Astrocyte (in vitro differentiated cells and primary cell): Measurements from ENCODE around the gene MAPK8IP1. TPM values are rescaled to one million over a fixed set of nuclear protein-coding genes. Genes with fewer than 3 reads are reported as not detected.

ENCODE experiments used
- DNase-seq: peaks from one replicate; pipeline ENCODE4 v3.0.0-alpha.2; 2010; ENCODE audit warnings: low read depth
- FAIRE-seq: peaks from 2 replicates; lab custom pipeline; 2011; peaks lifted over from hg19 to GRCh38; lab: Jason Lieb, UNC
- H2AFZ ChIP-seq: 2 replicates; pipeline ENCODE4 v1.6.0; 2012; ENCODE audit warnings: low read depth, low read length, inconsistent platforms
- H3K27ac ChIP-seq: 2 replicates; pipeline ENCODE4 v1.5.1; 2011; ENCODE audit warnings: low read depth, low read length, inconsistent platforms
- H3K27me3 ChIP-seq: 2 replicates; pipeline ENCODE4 v1.6.0; 2011; ENCODE audit warnings: low read length, inconsistent platforms; ENCODE audit not compliant: insufficient read depth
- H3K36me3 ChIP-seq: 2 replicates; pipeline ENCODE4 v1.5.1; 2011; ENCODE audit warnings: low read length, inconsistent platforms; ENCODE audit not compliant: insufficient read depth
- H3K4me1 ChIP-seq: 2 replicates; pipeline ENCODE4 v1.5.1; 2011; ENCODE audit warnings: low read length, inconsistent platforms; ENCODE audit not compliant: insufficient read depth
- H3K4me2 ChIP-seq: 2 replicates; pipeline ENCODE4 v1.6.0; 2012; ENCODE audit warnings: low read length, inconsistent platforms
- H3K4me3 ChIP-seq: 2 replicates; pipeline ENCODE4 v1.5.1; 2011; ENCODE audit warnings: low read depth, mild to moderate bottlenecking, low read length, inconsistent platforms; ENCODE audit not compliant: insufficient read depth
- H3K79me2 ChIP-seq: 2 replicates; pipeline ENCODE4 v1.6.0; 2012; ENCODE audit warnings: mild to moderate bottlenecking, low read length, inconsistent platforms; ENCODE audit not compliant: insufficient read depth
- H3K9ac ChIP-seq: 2 replicates; pipeline ENCODE4 v1.6.0; 2012; ENCODE audit warnings: mild to moderate bottlenecking, low read length, inconsistent platforms
- H3K9me3 ChIP-seq: 2 replicates; pipeline ENCODE4 v1.5.1; 2012; ENCODE audit warnings: low read depth, mild to moderate bottlenecking, low read length, inconsistent platforms; ENCODE audit not compliant: insufficient read depth
- H4K20me1 ChIP-seq: 2 replicates; pipeline ENCODE4 v1.6.0; 2012; ENCODE audit warnings: low read length, inconsistent platforms; ENCODE audit not compliant: insufficient read depth
- H3K27ac Mint-ChIP-seq: one replicate; pipeline ENCODE4 v1.8.0; 2021; ENCODE audit warnings: mild to moderate bottlenecking, mixed read lengths; ENCODE audit not compliant: unreplicated experiment
- H3K27me3 Mint-ChIP-seq: one replicate; pipeline ENCODE4 v1.8.0; 2021; ENCODE audit warnings: low read depth, mixed read lengths; ENCODE audit not compliant: unreplicated experiment
- H3K36me3 Mint-ChIP-seq: one replicate; pipeline ENCODE4 v1.8.0; 2021; ENCODE audit warnings: low read depth, mixed read lengths; ENCODE audit not compliant: unreplicated experiment
- H3K4me1 Mint-ChIP-seq: one replicate; pipeline ENCODE4 v1.8.0; 2021; ENCODE audit warnings: low read depth, mixed read lengths; ENCODE audit not compliant: unreplicated experiment
- H3K4me3 Mint-ChIP-seq: one replicate; pipeline ENCODE4 v1.8.0; 2021; ENCODE audit warnings: mild to moderate bottlenecking, moderate library complexity, mixed read lengths; ENCODE audit not compliant: unreplicated experiment
- H3K9me3 Mint-ChIP-seq: one replicate; pipeline ENCODE4 v1.8.0; 2021; ENCODE audit warnings: mild to moderate bottlenecking, mixed read lengths; ENCODE audit not compliant: unreplicated experiment
- CTCF ChIP-seq: IDR thresholded peaks from 2 replicates; pipeline ENCODE4 v1.5.1; 2011; ENCODE audit warnings: low read depth, mild to moderate bottlenecking, inconsistent platforms, low read length, moderate library complexity; ENCODE audit not compliant: insufficient read depth
- EZH2 ChIP-seq: IDR thresholded peaks from 2 replicates; pipeline ENCODE4 v1.6.1; 2012; ENCODE audit warnings: mild to moderate bottlenecking, low read length, inconsistent platforms; ENCODE audit not compliant: insufficient read depth
- total RNA-seq: library from RNA; stranded (reverse); gene quantifications from 2 replicates; pipeline ENCODE4 v1.2.1, GENCODE V29; 2021

MAPK8IP1 gene
- total RNA-seq, 1 donor from 2014 or later = 14.7 TPM

GRCh38 chr11:45851228-45851627 lies 34.2 kb upstream of the MAPK8IP1 start:
- Histone ChIP-seq H2AFZ (no peak overlapping the region), H4K20me1 (peaks cover 69% of the 10 kb centered on the region), H3K79me2 (peaks cover 71% of the 10 kb centered on the region), H3K4me3 (no peak overlapping the region), H3K9me3 (no peaks in the 10 kb centered on the region), H3K9ac (no peak overlapping the region), H3K27me3 (peaks cover under 1% of the 10 kb centered on the region), H3K4me2 (no peak overlapping the region), H3K4me1 (peaks cover 28% of the 10 kb centered on the region), H3K36me3 (no peaks in the 10 kb centered on the region), H3K27ac (no peak overlapping the region)
- H3K4me3 Mint-ChIP-seq = peak overlapping the region; percentile 73
- H3K27me3 Mint-ChIP-seq = peaks cover under 1% of the 10 kb centered on the region
- H3K36me3 Mint-ChIP-seq = no peaks in the 10 kb centered on the region
- H3K27ac Mint-ChIP-seq = peak overlapping the region; percentile 75
- TF ChIP-seq CTCF (no peak), EZH2 (no peak)
- FAIRE-seq (no peak), DNase-seq (no peak)
- no peaks in the 10 kb centered on the region for H3K9me3 Mint-ChIP-seq
- peaks cover 47% of the 10 kb centered on the region for H3K4me1 Mint-ChIP-seq

GRCh38 chr11:45852018-45852711 lies 33.3 kb upstream of the MAPK8IP1 start:
- no peak overlapping the region for H3K27ac Mint-ChIP-seq
- Histone ChIP-seq H3K27ac (no peak overlapping the region), H3K27me3 (no peaks in the 10 kb centered on the region), H3K4me2 (no peak overlapping the region), H3K9ac (no peak overlapping the region), H3K9me3 (no peaks in the 10 kb centered on the region), H3K36me3 (no peaks in the 10 kb centered on the region), H3K79me2 (peaks cover 71% of the 10 kb centered on the region), H3K4me1 (peaks cover 23% of the 10 kb centered on the region), H4K20me1 (peaks cover 72% of the 10 kb centered on the region), H3K4me3 (no peak overlapping the region), H2AFZ (no peak overlapping the region)
- TF ChIP-seq CTCF (no peak), EZH2 (no peak)
- H3K4me3 Mint-ChIP-seq = no peak overlapping the region
- H3K36me3 Mint-ChIP-seq = no peaks in the 10 kb centered on the region
- H3K4me1 Mint-ChIP-seq = peaks cover 53% of the 10 kb centered on the region
- FAIRE-seq = no peak
- no peak for DNase-seq
- no peaks in the 10 kb centered on the region for H3K9me3 Mint-ChIP-seq
- H3K27me3 Mint-ChIP-seq = no peaks in the 10 kb centered on the region

- Histone ChIP-seq H3K4me2 (no peak overlapping the region), H3K79me2 (peaks cover 70% of the 10 kb centered on the region), H4K20me1 (peaks cover 77% of the 10 kb centered on the region), H3K4me1 (peaks cover 28% of the 10 kb centered on the region), H3K9me3 (no peaks in the 10 kb centered on the region), H2AFZ (no peak overlapping the region), H3K4me3 (no peak overlapping the region), H3K27ac (no peak overlapping the region), H3K9ac (no peak overlapping the region), H3K27me3 (no peaks in the 10 kb centered on the region), H3K36me3 (no peaks in the 10 kb centered on the region)
- H3K36me3 Mint-ChIP-seq = no peaks in the 10 kb centered on the region
- FAIRE-seq (no peak), DNase-seq (no peak)
- no peaks in the 10 kb centered on the region for H3K9me3 Mint-ChIP-seq
- no peak overlapping the region for H3K4me3 Mint-ChIP-seq
- H3K27ac Mint-ChIP-seq = no peak overlapping the region
- H3K27me3 Mint-ChIP-seq = no peaks in the 10 kb centered on the region
- peaks cover 57% of the 10 kb centered on the region for H3K4me1 Mint-ChIP-seq
- TF ChIP-seq CTCF (no peak), EZH2 (no peak)
Observed at GRCh38 chr11:45852712-45853101, 32.7 kb upstream of the MAPK8IP1 start.
